Lower lobe of right lung (tissue), 2 donors: ENCODE results near the gene PAX3. TPM values are rescaled to one million over a fixed set of nuclear protein-coding genes. Genes with fewer than 3 reads are reported as not detected.

Source experiments
- ATAC-seq, 2 donors: fragments of 200-7000 bp; cut with Tn5 transposase; one replicate each; pipeline ENCODE4 v1.9.1; 2020 to 2022; ENCODE audit warnings: mild to moderate bottlenecking in 2 of 2, moderate library complexity in 2 of 2
- DNase-seq: peaks from one replicate; pipeline ENCODE4 v3.0.0-alpha.2; 2020
- H3K27ac ChIP-seq: fragments of 200-600 bp; one replicate; pipeline ENCODE4 v1.8.0; 2022
- H3K27me3 ChIP-seq: fragments of 200-600 bp; one replicate; pipeline ENCODE4 v1.8.0; 2022; ENCODE audit warnings: low read depth
- H3K36me3 ChIP-seq: fragments of 200-600 bp; one replicate; pipeline ENCODE4 v1.8.0; 2022; ENCODE audit warnings: mild to moderate bottlenecking
- H3K4me1 ChIP-seq: fragments of 200-600 bp; one replicate; pipeline ENCODE4 v1.8.0; 2022
- H3K4me3 ChIP-seq: fragments of 200-600 bp; one replicate; pipeline ENCODE4 v1.8.0; 2022; ENCODE audit warnings: mild to moderate bottlenecking
- H3K9me3 ChIP-seq: fragments of 200-600 bp; one replicate; pipeline ENCODE4 v1.8.0; 2022
- intact Hi-C: fragments of 100-400 bp; cut with DNase I; formaldehyde crosslinking; loops from one replicate; pipeline ENCODE4 v1.11.0; 2022
- total RNA-seq: library from RNA; stranded (reverse); fragmentation: NEBNext Ultra II Directional; extraction: Animal tissue kit (Norgen Biotek cat#: 25700); gene quantifications from one replicate; pipeline ENCODE4 v1.2.1, GENCODE V29; 2021
- TF ChIP-seq, protein P1 (sequence below): fragments of 200-600 bp; IDR thresholded peaks from one replicate; pipeline ENCODE4 v1.8.0; 2022; ENCODE audit warnings: antibody characterized with exemption, mild to moderate bottlenecking
- donor health status: DM: no; HTN: yes; CAD: no; lungs with severe emphysema.

PAX3 gene
- total RNA-seq, 1 donor from 2014 or later: not detected

DNA sequence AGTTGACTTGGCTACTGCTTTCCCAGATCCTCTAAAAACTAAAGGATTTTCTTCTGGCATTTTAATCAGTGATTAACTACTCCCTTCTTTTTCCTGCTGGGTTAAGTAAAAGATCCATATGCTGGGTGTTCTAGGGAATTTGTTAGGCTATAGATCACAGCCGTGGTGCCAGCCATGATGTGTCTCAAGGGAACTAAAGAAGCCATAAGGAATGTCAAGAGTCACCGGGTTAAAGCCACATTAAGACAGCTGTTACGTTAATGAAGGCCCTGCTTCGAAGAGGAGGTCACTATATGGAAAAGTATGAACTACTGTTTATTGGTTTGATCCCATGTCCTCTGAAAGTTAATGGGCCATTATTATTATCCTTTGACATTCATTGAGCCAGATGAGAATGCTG is 70.7 kb downstream of the PAX3 start:
- H3K27ac ChIP-seq: no peak overlapping the region
- intact Hi-C loops: no loop called here
- H3K27me3 ChIP-seq: no peaks in the 10 kb centered on the region
- H3K36me3 ChIP-seq: no peaks in the 10 kb centered on the region
- H3K9me3 ChIP-seq: no peaks in the 10 kb centered on the region
- no peak for DNase-seq
- no peak for ATAC-seq
- TF ChIP-seq, protein P1, sequence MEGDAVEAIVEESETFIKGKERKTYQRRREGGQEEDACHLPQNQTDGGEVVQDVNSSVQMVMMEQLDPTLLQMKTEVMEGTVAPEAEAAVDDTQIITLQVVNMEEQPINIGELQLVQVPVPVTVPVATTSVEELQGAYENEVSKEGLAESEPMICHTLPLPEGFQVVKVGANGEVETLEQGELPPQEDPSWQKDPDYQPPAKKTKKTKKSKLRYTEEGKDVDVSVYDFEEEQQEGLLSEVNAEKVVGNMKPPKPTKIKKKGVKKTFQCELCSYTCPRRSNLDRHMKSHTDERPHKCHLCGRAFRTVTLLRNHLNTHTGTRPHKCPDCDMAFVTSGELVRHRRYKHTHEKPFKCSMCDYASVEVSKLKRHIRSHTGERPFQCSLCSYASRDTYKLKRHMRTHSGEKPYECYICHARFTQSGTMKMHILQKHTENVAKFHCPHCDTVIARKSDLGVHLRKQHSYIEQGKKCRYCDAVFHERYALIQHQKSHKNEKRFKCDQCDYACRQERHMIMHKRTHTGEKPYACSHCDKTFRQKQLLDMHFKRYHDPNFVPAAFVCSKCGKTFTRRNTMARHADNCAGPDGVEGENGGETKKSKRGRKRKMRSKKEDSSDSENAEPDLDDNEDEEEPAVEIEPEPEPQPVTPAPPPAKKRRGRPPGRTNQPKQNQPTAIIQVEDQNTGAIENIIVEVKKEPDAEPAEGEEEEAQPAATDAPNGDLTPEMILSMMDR: no peak
- H3K4me1 ChIP-seq: no peaks in the 10 kb centered on the region
- H3K4me3 ChIP-seq: no peak overlapping the region

DNA sequence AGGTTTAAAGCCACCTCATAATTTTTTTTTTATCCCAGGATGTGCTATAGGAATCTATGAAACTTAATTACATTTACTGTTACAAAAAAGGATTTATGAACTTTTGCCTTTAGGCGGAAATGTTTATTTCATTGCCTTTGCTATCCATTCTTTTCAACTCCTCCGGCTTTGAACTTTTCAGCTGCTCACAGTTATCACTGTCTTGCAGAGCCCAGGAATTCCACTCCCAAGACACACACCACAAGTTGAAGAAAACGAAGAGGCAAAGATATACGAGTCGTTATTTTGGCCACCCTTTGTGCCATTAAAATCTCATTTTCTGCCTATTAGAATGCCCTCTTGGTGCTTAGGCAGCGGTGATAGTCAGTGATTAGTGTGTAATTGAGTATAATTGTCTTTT is 80.0 kb downstream of the PAX3 start:
- H3K9me3 ChIP-seq: no peaks in the 10 kb centered on the region
- intact Hi-C loops: no loop called here
- ATAC-seq (no peak), DNase-seq (no peak)
- no peak overlapping the region for H3K4me3 ChIP-seq
- no peaks in the 10 kb centered on the region for H3K4me1 ChIP-seq
- H3K36me3 ChIP-seq: no peaks in the 10 kb centered on the region
- no peak overlapping the region for H3K27ac ChIP-seq
- TF ChIP-seq, protein P1: no peak
- no peaks in the 10 kb centered on the region for H3K27me3 ChIP-seq

DNA sequence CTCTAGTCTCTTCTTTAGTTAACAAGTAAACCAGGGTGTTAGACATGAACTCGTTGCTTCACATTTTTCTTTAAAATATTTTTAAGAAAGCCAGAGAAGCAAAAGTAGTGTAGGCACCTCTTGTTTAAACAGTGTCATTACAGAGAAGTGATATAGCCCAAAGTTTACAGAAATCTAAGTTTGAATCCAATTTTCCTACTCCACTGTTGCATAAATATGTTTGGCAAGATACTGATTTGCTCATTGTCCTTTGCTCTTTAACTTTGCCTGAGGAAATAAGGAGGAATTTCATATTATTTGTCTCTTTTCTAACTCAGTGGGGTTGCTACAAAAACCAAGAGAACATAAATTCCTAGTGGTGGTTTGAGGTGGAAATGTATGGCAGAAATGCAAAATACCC is 81.1 kb downstream of the PAX3 start:
- TF ChIP-seq, protein P1: no peak
- no peak for ATAC-seq
- H3K27ac ChIP-seq: no peak overlapping the region

DNA sequence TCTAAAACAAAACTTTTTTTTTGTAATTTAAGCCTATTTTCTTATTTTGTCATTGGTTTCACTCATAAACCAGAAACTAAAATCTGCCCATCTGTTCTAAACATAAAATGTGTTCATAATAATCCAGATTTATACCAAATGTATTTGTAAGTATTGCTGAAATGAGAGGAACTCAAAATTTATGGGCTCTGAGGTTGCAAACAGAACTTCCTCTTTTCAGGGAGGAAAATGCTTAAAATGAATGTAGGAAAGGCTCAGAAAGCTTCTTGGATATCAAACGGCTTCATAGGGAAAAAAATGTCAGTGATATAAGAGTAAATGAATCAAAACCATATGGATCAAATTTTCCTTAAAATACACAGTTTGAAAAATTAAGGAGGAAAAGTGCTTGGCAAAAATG is 83.9 kb downstream of the PAX3 start:
- DNase-seq (no peak), ATAC-seq (no peak)
- Histone ChIP-seq H3K4me3 (no peak overlapping the region), H3K27me3 (no peaks in the 10 kb centered on the region), H3K27ac (no peak overlapping the region), H3K9me3 (no peaks in the 10 kb centered on the region), H3K4me1 (no peaks in the 10 kb centered on the region), H3K36me3 (no peaks in the 10 kb centered on the region)
- TF ChIP-seq, protein P1: no peak
- intact Hi-C loops: no loop called here

More for the DNA sequence above, 81.1 kb downstream of the PAX3 start:
- H3K4me1 ChIP-seq: no peaks in the 10 kb centered on the region
- intact Hi-C loops: no loop called here
- no peak overlapping the region for H3K4me3 ChIP-seq
- no peaks in the 10 kb centered on the region for H3K36me3 ChIP-seq
- H3K9me3 ChIP-seq: no peaks in the 10 kb centered on the region
- no peaks in the 10 kb centered on the region for H3K27me3 ChIP-seq
- no peak for DNase-seq

DNA sequence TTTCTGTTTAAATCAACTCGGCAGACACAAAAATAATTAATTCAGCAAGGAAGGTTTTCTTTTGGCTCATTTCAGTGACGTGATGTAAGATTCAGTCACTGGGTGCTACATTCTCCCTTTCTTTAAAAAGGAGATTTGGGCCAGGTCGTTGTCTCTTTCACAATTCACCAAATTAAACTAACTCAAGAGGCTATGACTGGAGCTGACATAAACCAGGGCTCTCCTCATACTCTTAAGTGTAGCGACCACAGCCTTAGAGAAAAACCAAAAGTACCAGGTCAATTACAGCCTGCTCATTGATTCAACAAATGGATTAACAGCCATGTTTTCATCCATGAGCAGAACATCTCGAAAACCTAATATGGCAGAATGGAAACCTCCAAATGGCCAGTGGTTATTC is 85.7 kb downstream of the PAX3 start:
- Histone ChIP-seq H3K36me3 (no peaks in the 10 kb centered on the region), H3K27me3 (no peaks in the 10 kb centered on the region), H3K4me3 (no peak overlapping the region), H3K27ac (no peak overlapping the region), H3K9me3 (no peaks in the 10 kb centered on the region), H3K4me1 (no peaks in the 10 kb centered on the region)
- intact Hi-C loops: no loop called here
- ATAC-seq (no peak), DNase-seq (no peak)
- TF ChIP-seq, protein P1: no peak

DNA sequence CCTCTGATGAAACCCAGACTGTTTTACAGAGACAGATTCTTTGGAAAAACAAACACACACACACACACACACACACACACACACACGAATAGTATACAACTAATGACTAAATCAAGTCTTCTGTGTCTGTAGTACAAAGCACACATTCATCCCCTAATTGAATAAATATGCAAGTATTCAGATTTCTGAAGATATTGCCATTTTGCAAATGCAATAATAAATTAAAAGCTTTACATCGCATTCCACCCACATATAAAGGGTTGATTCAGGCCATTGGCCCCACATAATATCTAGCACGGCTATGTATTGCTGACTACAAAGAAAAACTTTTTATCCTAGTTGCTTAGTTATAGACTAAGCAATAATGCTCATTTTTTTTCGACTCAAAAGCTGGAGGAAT is 86.2 kb downstream of the PAX3 start:
- H3K27me3 ChIP-seq: no peaks in the 10 kb centered on the region
- TF ChIP-seq, protein P1: no peak
- no peak overlapping the region for H3K27ac ChIP-seq
- no peak for ATAC-seq
- no peaks in the 10 kb centered on the region for H3K36me3 ChIP-seq
- DNase-seq: no peak
- no peaks in the 10 kb centered on the region for H3K4me1 ChIP-seq
- intact Hi-C loops: no loop called here
- no peak overlapping the region for H3K4me3 ChIP-seq
- no peaks in the 10 kb centered on the region for H3K9me3 ChIP-seq
